GM10266 (cell line): ENCODE data around the gene NIT2.

Experiments used
- DNase-seq: peaks from one replicate; pipeline ENCODE4 v3.0.0; 2012; ENCODE audit errors: extremely low spot score
- TF ChIP-seq, protein P1 (sequence below): IDR thresholded peaks from 2 replicates; pipeline ENCODE4 v1.5.1; 2012; ENCODE audit warnings: mild to moderate bottlenecking, low read depth; ENCODE audit not compliant: control insufficient read depth, insufficient read depth; ENCODE audit errors: missing control alignments

The NIT2 gene

GRCh38 chr3:100374521-100374920 is 40.0 kb downstream of the NIT2 start:
- DNase-seq = no peak

DNA sequence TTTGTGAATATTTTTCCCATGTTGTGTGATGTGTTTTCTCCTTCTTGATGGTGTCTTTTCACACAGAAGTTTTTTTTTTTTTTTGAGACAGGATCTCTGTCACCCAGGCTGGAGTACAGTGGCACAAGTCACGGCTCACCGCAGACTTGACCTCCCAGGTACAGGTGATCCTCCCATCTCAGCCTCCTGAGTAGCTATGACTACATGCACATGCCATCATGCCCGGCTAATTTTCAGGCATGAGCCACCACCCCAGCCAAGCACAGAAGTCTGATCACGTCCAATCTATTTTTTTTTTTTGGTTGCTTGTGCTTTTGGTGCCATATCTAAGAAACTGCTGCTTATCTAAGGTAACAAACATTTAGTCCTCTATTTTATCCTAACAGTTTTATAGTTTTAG is 41.7 kb downstream of the NIT2 start:
- no peak for DNase-seq
- TF ChIP-seq, protein P1, sequence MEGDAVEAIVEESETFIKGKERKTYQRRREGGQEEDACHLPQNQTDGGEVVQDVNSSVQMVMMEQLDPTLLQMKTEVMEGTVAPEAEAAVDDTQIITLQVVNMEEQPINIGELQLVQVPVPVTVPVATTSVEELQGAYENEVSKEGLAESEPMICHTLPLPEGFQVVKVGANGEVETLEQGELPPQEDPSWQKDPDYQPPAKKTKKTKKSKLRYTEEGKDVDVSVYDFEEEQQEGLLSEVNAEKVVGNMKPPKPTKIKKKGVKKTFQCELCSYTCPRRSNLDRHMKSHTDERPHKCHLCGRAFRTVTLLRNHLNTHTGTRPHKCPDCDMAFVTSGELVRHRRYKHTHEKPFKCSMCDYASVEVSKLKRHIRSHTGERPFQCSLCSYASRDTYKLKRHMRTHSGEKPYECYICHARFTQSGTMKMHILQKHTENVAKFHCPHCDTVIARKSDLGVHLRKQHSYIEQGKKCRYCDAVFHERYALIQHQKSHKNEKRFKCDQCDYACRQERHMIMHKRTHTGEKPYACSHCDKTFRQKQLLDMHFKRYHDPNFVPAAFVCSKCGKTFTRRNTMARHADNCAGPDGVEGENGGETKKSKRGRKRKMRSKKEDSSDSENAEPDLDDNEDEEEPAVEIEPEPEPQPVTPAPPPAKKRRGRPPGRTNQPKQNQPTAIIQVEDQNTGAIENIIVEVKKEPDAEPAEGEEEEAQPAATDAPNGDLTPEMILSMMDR = no peak

More at GRCh38 chr3:100374521-100374920, 40.0 kb downstream of the NIT2 start:
- TF ChIP-seq, protein P1 = no peak

GRCh38 chr3:100384733-100385525 is 50.4 kb downstream of the NIT2 start:
- TF ChIP-seq, protein P1 = no peak
- no peak for DNase-seq

GRCh38 chr3:100386437-100387074 is 52.0 kb downstream of the NIT2 start:
- TF ChIP-seq, protein P1 = no peak
- DNase-seq = no peak

GRCh38 chr3:100389025-100389424 is 54.5 kb downstream of the NIT2 start:
- TF ChIP-seq, protein P1 = no peak
- DNase-seq = no peak

GRCh38 chr3:100395679-100396431 is 61.3 kb downstream of the NIT2 start:
- TF ChIP-seq, protein P1 = no peak
- peak; percentile 12 for DNase-seq
